WTC11 (cell line): ENCODE measurements around the gene FBXO41.

Source experiments
- ARID4B ChIP-seq: sonication (generic); formaldehyde crosslinking; IDR thresholded peaks from 2 replicates; pipeline ENCODE4 v1.8.0; 2023; ENCODE audit warnings: missing genetic modification reagents, mild to moderate bottlenecking, borderline replicate concordance
- ELF4 ChIP-seq: sonication (generic); formaldehyde crosslinking; IDR thresholded peaks from 2 replicates; pipeline ENCODE4 v1.8.1; 2022; ENCODE audit warnings: low read depth, mild to moderate bottlenecking, moderate library complexity, missing genetic modification reagents
- OVOL2 ChIP-seq: fragments of 250-450 bp; sonication (Bioruptor Pico); IDR thresholded peaks from 2 replicates; pipeline ENCODE4 v1.9.0; 2021; ENCODE audit warnings: mild to moderate bottlenecking, borderline replicate concordance
- SP1 ChIP-seq: sonication (generic); formaldehyde crosslinking; conservative IDR thresholded peaks from 2 replicates; pipeline ENCODE4 v1.8.1; 2022; ENCODE audit warnings: missing genetic modification reagents
- STAT6 ChIP-seq: sonication (generic); formaldehyde crosslinking; conservative IDR thresholded peaks from 2 replicates; pipeline ENCODE4 v1.8.1; 2023; ENCODE audit warnings: mild to moderate bottlenecking, low read depth, missing genetic modification reagents, moderate library complexity
- TEAD4 ChIP-seq: sonication (generic); formaldehyde crosslinking; IDR thresholded peaks from 2 replicates; pipeline ENCODE4 v1.8.0; 2022; ENCODE audit warnings: mild to moderate bottlenecking, missing genetic modification reagents
- ZNF532 ChIP-seq: fragments of 250-450 bp; sonication (Bioruptor Pico); IDR thresholded peaks from 2 replicates; pipeline ENCODE4 v1.9.0; 2021; ENCODE audit warnings: mild to moderate bottlenecking, borderline replicate concordance
- TF ChIP-seq, protein P1 (sequence below): sonication (generic); formaldehyde crosslinking; conservative IDR thresholded peaks from 2 replicates; pipeline ENCODE4 v1.8.1; 2022; ENCODE audit warnings: mild to moderate bottlenecking, missing genetic modification reagents
- TF ChIP-seq, protein P2 (sequence below): fragments of 200-600 bp; IDR thresholded peaks from 2 replicates; pipeline ENCODE4 v1.8.0; 2022; ENCODE audit warnings: antibody characterized with exemption

DNA sequence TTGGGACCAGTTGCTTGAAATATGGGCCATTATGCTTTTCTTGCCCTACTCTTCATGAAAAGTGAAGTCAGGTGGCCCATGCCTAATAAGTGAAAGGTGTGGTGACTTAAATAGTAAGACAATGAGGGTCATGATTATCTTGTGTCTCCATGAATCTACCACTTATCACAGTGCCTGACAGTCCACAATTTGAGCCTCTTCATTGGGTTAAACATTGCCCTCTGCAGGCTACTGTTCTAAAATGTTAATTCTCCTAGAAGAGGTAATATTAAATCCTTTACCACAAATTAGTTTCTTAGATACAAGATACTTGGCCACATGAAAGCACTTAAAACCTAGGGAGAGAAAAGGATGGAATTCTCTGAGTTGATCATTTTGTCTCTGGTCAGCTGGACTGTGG is 5.0 kb upstream of the FBXO41 start:
- TF ChIP-seq OVOL2 (CRISPR knock-in tag): no peak
- no peak for TF ChIP-seq SP1 (CRISPR knock-in tag)
- no peak for TF ChIP-seq ZNF532
- TF ChIP-seq, protein P1, sequence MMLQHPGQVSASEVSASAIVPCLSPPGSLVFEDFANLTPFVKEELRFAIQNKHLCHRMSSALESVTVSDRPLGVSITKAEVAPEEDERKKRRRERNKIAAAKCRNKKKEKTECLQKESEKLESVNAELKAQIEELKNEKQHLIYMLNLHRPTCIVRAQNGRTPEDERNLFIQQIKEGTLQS (CRISPR knock-in tag): no peak
- TF ChIP-seq ELF4 (CRISPR knock-in tag): no peak
- TF ChIP-seq ARID4B (CRISPR knock-in tag): no peak
- TF ChIP-seq, protein P2, sequence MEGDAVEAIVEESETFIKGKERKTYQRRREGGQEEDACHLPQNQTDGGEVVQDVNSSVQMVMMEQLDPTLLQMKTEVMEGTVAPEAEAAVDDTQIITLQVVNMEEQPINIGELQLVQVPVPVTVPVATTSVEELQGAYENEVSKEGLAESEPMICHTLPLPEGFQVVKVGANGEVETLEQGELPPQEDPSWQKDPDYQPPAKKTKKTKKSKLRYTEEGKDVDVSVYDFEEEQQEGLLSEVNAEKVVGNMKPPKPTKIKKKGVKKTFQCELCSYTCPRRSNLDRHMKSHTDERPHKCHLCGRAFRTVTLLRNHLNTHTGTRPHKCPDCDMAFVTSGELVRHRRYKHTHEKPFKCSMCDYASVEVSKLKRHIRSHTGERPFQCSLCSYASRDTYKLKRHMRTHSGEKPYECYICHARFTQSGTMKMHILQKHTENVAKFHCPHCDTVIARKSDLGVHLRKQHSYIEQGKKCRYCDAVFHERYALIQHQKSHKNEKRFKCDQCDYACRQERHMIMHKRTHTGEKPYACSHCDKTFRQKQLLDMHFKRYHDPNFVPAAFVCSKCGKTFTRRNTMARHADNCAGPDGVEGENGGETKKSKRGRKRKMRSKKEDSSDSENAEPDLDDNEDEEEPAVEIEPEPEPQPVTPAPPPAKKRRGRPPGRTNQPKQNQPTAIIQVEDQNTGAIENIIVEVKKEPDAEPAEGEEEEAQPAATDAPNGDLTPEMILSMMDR: no peak
- no peak for TF ChIP-seq TEAD4 (CRISPR knock-in tag)
- no peak for TF ChIP-seq STAT6 (CRISPR knock-in tag)
